Right ventricle myocardium inferior (tissue), 1 donor: ENCODE measurements around the gene CPA1. TPM values are rescaled to one million over a fixed set of nuclear protein-coding genes. Genes with fewer than 3 reads are reported as not detected.

Experiments
- ATAC-seq: fragments of 200-7000 bp; cut with Tn5 transposase; one replicate; pipeline ENCODE4 v1.9.1; 2020; ENCODE audit warnings: mild to moderate bottlenecking, moderate library complexity
- DNase-seq: peaks from one replicate; pipeline ENCODE4 v3.0.0; 2021; ENCODE audit errors: missing footprints
- intact Hi-C: fragments of 100-400 bp; cut with DNase I; formaldehyde crosslinking; loops from one replicate; pipeline ENCODE4 v1.11.0; 2022
- total RNA-seq: library from RNA; stranded (reverse); fragmentation: NEBNext Ultra II Directional; extraction: Animal tissue kit (Norgen Biotek cat#: 25700); gene quantifications from one replicate; pipeline ENCODE4 v1.2.1, GENCODE V29; 2021
- donor health status: DM: no; HTN: yes; CAD: no; lungs with severe emphysema.

CPA1 gene
- total RNA-seq, 1 donor from 2014 or later: not detected

DNA sequence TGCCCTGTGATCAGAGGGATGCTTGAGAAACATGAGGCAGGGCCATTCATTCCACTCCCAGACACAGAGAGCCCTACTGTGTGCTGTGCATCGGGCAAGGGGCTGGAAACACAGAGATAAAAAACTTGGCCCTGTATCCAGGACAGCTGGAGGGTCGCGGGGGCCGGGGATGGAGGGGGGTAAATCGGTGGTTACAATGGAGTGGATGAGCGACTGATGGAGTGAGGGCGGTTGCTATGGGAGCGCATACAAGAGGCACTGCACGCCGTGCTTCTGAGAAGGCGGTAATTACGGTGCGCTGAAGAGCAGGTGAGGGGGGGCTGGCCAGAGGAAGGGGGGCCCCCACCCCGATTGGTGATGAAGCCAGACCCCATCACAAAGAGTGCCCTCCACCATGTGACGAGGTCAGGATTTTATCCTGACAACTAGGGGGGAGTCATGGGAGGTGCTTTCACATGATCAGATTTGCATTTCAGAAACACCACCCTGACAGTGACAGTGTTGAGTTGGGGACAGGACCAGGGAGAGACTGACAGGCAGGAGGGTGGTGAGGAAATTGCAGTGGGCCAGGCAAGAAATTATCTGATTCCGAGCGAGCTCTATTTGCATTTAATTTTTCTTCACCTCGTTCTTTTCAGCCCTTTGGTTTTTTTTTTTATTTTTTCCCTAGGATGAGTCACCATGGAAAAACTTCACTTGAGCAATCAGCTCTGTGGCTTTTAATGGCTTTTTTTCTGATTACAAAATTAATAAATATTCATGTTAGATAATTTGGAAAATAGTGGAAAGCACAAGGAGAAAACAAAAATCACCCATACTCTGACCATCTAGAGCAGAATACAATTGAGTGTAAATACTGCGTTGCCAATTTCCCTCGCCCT is 27.9 kb upstream of the CPA1 start:
- no peak for ATAC-seq
- DNase-seq: no peak
- intact Hi-C loops: loop anchor here (5.0 to 10.0 kb wide), 3 partner anchors 75 to 142 kb away; partner anchors contain the start of gene MEST

DNA sequence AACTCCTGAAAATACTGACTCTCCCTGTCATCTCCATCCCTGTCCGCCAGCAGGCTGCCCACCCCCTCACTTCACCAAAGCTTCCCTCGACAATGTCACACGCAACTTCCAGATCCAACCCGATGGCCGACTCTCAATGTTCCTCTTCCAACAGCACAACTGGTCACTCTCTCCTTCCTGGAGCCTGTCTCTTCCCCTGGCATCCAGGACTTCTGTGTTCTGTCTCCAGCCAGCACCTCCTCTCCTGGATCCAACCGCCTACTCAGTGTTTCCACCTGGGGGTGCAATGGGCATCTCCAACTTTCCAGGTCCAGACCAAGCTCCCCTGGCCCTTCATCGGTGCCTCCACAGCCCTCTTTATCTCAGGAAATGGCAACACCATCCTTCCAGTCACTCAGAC is 27.1 kb upstream of the CPA1 start:
- DNase-seq (no peak), ATAC-seq (no peak)
- intact Hi-C loops: loop anchor here (5.0 to 10.0 kb wide), 3 partner anchors 76 to 142 kb away; partner anchors contain the start of gene MEST

DNA sequence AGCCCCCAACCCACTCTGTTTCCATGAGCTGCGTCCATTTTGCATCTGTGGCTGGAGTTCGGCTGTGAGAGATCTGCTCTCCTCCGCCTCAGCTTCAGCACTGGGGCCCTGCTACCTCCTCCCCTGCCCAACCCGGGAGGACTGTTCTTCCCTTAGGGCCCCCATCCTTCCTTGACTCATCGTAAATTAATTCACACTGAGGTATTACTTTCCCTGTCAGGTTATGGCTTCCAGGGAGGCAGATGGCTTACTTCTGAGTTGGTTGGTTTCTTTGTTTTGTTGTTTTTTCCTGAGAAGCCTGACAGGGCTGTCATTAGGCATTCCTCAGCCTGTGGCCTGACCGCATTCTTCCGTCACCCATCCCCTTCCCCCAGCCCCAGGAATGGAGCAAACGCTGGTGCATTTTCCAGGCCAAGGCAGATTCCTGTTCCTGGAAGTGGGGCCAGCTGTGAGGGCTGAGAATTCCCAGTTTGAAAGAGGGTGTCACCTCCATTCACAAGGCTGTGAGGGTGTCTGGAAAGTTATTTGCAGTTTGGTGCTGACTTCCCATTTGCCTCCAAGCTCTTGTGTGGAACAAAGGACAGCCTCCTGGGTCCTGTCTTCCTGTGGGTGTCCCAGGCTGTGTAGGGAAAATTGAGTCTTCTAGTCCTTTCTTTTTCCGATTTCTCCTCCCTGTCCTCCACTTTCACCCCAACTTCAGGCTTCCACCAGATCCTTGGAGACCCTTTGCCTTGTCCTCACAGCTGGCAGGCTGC is 24.0 kb upstream of the CPA1 start:
- ATAC-seq: peak; percentile 40
- no peak for DNase-seq
- intact Hi-C loops: loop anchor here (10.0 kb wide), 1 partner anchor 139 kb away; the partner anchor contains the start of gene MEST

DNA sequence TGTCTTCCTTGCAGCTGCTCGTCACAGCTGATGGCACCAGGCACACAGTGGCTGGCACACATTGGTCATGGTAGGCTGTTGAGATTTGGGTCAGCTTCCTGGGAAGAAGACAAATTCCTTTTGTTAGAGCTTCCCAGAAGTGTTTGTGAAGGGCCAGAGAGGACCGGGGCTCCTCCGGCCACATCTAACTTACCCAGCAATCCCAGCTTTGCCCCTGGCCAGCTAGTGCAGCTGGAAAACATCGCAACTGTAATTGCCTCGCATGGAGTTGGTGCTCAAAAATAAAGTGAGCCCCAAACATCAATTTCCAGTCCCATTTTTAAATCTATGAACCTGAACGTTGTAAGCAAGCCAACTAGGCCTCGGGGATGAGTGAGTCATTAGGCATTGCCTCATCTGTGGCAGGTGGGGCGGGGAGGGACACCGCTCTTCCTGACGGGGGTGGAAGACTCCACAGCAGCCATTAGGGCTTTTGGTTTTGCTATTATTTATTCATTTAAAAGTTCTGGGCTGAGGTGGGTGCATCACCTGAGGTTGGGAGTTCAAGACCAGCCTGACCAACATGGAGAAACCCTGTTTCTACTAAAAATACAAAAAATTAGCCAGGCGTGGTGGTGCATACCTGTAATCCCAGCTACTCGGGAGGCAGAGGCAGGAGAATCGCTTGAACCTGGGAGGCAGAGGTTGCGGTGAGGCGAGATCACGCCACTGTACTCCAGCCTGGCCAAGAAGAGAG is 23.2 kb upstream of the CPA1 start:
- ATAC-seq: peak; percentile 48
- intact Hi-C loops: loop anchor here (10.0 kb wide), 1 partner anchor 138 kb away; the partner anchor contains the start of gene MEST
- no peak for DNase-seq

DNA sequence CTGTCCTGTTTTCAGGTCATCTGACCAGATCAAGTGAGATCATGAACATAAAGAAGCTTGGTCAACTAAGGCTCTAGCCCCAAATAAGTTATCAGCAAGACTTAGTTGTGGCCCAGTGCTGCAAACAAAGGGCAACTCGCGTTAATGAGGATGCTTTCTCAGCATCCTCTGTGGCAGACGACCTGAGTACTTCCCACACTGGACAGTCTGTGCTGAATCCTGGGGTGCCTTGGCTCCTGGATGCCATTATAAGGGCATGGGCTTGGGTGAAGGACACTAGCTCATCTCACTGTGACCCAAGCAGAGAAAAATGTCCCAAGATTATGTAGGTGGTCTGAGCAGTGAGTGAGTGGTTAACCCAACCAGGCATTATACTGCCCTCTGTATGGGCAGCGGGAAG is 21.8 kb upstream of the CPA1 start:
- intact Hi-C loops: loop anchor here (10.0 kb wide), 1 partner anchor 136 kb away; the partner anchor contains the start of gene MEST
- DNase-seq: no peak
- no peak for ATAC-seq

DNA sequence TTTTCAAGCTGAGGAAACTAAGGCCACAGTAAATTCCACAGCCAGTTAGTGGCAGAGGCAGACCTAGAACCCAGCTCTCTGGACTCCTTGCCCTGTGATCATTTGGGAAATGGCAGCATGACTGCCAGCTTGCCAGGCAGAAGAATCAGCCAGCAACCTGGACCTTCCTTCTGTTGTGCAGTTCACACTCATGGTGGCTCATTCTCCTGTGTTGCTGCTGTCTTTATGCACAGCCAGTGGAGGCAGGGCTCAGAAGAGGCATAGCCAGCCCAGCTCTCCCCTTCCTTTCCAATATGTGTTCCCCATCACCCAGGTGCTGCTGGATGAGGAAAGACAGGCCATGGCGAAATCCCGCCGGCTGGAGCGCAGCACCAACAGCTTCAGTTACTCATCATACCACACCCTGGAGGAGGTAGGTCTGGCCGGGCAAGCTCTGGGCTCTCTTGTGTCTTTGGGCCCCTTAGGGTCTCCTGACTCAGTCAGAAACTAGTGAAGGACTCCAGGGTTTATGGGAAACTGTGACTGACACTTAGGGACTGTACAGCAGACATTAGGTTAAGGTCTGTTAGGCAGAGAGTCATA is 20.9 kb upstream of the CPA1 start:
- no peak for ATAC-seq
- intact Hi-C loops: loop anchor here (10.0 kb wide), 1 partner anchor 135 kb away; the partner anchor contains the start of gene MEST
- DNase-seq: no peak

DNA sequence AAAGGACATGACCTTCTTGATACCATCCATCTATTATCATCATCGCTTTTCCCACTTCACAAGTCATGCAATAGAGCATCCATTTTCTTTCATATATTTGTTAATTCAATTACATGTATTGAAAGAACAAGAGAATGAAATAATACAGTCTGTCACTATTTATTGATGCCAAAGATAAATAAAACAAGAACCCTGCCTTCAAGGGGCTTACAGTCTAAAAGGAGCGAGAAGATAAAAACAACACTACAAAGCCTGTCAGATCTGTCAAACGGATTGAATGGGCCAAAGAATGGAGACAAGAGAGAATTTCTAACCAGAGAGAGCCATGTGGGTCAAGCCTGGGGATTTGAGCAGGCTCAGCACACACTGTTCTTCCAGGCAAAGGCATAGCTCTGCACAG is 19.8 kb upstream of the CPA1 start:
- intact Hi-C loops: no loop called here
- ATAC-seq (no peak), DNase-seq (no peak)

DNA sequence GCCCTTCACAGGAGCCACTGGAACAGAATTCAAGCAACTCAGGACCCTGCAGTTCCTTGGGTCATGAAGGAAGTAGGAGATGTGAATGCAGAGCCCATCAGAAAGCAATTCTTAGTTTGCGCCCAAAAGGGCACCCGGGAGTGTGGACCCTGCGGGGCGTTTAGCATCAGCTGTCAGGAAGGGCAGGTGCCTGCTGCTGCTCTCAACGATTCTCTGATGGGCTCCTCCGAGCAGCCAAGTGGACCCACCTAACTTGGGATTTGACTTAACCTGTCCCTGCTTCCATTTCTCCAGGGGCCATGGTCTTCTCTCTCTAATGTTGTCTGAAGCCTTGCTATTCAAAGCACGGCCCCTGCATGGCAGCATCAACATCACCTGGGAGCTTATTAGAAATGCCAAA is 18.6 kb upstream of the CPA1 start:
- DNase-seq (no peak), ATAC-seq (no peak)
- intact Hi-C loops: no loop called here

DNA sequence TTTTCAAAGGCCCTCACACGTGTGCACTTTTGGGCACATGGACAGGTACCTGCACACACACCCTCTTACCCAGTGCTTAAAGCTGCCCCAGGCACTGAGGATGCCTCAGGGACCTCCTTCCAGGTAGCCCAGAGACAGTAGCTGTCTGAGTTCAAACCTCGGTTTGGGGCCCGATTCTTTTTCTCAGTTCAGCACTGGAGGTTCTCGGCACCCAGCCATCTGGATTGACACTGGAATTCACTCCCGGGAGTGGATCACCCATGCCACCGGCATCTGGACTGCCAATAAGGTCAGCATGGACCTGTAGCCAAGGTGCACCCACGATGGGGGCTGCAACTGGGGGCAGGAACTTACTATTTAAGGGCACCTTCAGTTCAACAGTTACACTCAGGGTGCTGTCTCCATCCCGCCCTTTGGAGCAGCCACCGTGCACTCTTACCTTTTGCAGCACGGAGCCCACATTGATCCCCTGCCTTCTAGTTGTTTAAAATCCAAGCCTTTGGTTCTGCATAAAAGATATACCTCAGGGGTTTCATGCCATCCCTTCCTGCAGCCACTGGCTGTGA is 18.0 kb upstream of the CPA1 start:
- no peak for DNase-seq
- no peak for ATAC-seq
- intact Hi-C loops: no loop called here

DNA sequence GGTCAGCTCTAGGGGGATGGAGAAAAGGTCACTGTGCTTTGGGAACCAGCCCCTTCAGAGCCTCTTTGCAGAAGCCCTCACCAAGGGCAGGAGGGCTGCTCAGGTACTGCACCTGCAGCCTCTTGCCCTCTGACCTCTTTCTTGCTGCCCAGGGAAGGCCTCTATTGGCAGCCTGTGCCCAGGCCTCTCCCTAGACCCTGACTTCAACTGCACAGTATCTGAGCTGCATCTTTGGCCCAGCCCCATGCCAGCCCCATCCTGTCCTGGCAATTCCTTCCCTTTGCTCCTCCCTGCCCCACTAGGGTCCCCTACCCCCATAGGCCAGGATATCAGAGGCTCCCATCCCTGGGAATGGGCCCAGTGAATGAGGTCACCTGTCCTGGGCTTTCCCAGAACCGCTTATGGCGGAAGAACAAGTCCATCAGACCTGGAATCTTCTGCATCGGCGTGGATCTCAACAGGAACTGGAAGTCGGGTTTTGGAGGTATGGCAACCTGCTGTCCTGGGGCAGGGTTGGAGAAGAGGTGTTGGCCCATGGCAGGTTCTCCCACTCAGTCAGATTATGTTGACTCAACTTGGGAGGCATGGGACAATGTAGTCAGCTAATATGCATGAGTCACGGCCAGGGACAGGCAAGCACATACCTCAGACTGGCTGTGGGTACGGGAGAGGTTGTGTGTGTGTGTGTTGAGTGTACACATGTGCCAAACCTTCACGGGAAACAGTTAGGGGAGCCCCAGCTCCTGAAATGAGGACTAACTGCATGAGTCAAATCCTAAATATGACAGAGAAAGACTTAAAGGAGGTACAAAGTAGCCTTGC is 17.1 kb upstream of the CPA1 start:
- intact Hi-C loops: no loop called here
- ATAC-seq (no peak), DNase-seq (no peak)

DNA sequence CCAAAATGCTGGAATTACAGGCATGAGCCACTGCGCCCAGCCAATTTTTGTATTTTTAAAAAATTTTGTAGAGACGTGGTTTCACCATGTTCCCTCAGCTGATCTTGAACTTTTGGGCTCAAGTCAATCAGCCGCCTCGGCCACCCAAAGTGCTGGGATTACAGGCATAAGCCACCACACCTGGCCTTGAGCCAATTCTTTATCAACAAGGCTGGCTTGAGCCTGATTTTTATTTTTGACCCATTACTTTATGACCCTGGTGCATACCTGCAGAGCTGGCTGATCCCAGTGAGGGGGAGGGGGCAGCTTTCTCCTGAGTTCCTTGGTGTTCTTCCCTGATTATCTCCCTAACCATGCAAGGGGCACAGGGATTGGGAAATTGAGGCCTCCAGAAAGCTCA is 15.8 kb upstream of the CPA1 start:
- DNase-seq (no peak), ATAC-seq (no peak)
- intact Hi-C loops: no loop called here

DNA sequence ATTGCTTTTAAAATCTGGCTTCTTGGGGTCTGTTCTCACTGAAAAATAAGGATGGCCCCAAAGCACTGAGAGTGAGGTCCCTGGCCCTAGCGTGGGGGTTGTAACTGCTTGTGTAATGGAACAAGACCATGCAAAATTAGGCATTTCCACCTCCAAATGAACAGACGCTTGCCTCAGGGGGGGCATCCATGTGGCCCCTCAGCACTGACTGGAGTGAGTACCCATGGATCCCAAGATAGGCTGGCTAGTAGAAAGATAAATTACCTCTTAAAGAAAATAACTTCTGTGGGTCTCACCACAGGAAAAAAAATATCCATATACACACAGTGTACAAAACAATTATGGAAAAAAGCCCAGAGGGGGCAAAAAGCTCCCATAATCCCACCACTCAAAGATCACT is 15.2 kb upstream of the CPA1 start:
- intact Hi-C loops: no loop called here
- DNase-seq (no peak), ATAC-seq (no peak)

DNA sequence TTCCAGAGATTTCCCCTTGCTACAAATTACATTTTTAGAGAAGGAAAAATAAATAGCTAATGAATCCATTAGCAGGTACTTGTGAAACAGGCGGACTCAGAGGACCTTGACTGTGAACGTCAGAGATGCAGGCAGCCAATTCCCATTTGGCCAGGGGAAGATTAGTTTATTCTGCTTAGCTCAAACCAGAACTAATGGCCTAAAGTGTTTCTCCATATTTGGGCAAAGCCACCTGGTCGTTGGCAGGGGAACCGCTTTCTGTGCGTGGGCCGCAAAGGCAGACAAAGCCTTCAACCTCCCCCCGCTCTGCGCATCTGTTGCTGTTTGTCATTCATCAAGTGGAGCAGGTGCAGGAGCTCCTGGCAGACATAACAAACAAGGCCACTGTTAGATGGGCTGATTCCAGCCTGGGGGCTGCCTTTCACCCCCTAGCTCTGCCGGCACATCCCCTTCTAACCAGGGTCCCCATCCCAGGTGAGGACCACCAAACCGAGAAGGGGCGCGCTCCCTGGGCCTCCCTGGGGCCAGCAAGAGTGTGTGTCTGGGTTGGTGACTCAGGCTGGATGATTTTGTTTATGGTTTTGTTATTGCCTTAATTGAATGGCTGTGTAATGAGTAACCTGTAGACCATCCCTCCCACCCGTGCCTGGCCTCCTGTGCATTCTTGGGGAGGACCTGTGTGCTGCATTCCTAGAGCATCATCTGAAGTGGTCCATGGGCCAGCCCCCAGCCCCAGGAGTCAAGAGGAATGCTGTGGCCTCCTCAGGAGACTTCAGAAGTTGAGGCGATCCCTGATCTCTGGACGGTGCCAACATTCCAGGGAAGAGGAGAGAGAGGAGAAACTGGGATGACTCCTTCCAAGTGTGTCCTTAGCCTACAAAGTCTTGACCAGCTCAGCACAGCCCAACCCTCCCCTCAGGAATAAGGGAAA is 14.5 kb upstream of the CPA1 start:
- intact Hi-C loops: no loop called here
- no peak for DNase-seq
- no peak for ATAC-seq

DNA sequence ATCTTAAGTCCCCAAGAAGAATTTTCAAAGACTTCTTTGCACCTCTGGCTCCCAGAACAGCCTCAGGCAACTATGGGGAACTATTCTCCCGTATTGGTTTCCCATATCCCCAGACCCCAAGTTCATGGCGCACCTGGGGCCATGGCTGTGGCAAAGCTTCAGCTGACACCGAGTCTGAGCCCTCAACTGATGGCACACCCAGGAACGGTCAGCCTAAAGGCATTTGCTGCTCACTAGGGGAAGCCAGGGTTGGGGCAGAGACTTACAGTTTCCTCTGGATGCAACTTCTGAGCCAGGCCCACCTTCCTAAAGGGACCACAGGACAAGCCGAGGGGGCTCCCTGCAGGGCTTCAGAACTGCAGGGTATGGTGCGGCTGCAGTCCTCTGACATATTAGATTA is 13.7 kb upstream of the CPA1 start:
- intact Hi-C loops: no loop called here
- ATAC-seq: no peak
- no peak for DNase-seq

DNA sequence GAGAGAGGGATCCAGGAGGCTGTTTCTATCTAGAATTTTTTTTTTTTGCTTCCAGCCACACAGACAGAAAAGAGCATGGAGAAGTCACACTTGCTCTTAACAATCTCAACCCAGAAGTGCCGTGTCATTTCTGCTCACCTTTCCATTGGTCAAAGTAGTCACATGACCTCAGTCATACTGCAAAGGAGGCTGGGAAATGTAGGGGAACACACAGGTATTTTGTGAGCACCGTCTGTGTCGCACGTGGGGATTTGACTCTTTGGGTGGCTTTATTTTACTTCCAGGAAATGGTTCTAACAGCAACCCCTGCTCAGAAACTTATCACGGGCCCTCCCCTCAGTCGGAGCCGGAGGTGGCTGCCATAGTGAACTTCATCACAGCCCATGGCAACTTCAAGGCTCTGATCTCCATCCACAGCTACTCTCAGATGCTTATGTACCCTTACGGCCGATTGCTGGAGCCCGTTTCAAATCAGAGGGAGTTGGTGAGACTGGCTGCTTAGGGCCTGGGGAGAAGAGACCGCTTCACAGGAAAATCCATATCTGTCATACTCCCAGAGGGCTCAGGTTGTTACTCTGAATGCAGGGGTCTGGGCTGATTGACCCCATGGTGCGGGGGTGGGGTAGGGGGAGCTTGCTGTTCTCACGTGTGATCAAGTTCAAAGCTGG is 13.1 kb upstream of the CPA1 start:
- intact Hi-C loops: no loop called here
- DNase-seq (no peak), ATAC-seq (no peak)
